Hepatocyte (in vitro differentiated cells): ENCODE data around the gene FOXK1. TPM values are rescaled to one million over a fixed set of nuclear protein-coding genes. Genes with fewer than 3 reads are reported as not detected.

Source experiments
- DNase-seq: peaks from one replicate; pipeline ENCODE4 v3.0.0-alpha.2; 2016; ENCODE audit warnings: low spot score
- H2AFZ ChIP-seq: fragments of 200-600 bp; sonication (generic); 2 replicates; pipeline ENCODE4 v1.6.0; 2016; ENCODE audit warnings: antibody characterized with exemption, mild to moderate bottlenecking
- H3K27ac ChIP-seq: fragments of 200-600 bp; sonication (generic); 2 replicates; pipeline ENCODE4 v1.5.1; 2016; ENCODE audit warnings: mild to moderate bottlenecking
- H3K27me3 ChIP-seq: fragments of 200-600 bp; sonication (generic); 2 replicates; pipeline ENCODE4 v1.6.1; 2016
- H3K36me3 ChIP-seq: fragments of 200-600 bp; sonication (generic); replicated peaks from 2 replicates; pipeline ENCODE4 v1.5.1; 2016; ENCODE audit warnings: low read depth; ENCODE audit not compliant: insufficient read depth
- H3K4me1 ChIP-seq: fragments of 200-600 bp; sonication (generic); 2 replicates; pipeline ENCODE4 v1.5.1; 2016; ENCODE audit warnings: mild to moderate bottlenecking, moderate library complexity; ENCODE audit not compliant: insufficient read depth
- H3K4me2 ChIP-seq: fragments of 200-600 bp; sonication (generic); 2 replicates; pipeline ENCODE4 v1.6.0; 2016
- H3K4me3 ChIP-seq: fragments of 200-600 bp; sonication (generic); 2 replicates; pipeline ENCODE4 v1.5.1; 2016; ENCODE audit warnings: mild to moderate bottlenecking
- H3K79me2 ChIP-seq: fragments of 200-600 bp; sonication (generic); 2 replicates; pipeline ENCODE4 v1.6.0; 2017; ENCODE audit warnings: mild to moderate bottlenecking
- H3K9me2 ChIP-seq: fragments of 200-600 bp; sonication (generic); replicated peaks from 2 replicates; pipeline ENCODE4 v1.6.0; 2017; ENCODE audit warnings: mild to moderate bottlenecking; ENCODE audit not compliant: insufficient read depth
- H3K9me3 ChIP-seq: fragments of 200-600 bp; sonication (generic); 2 replicates; pipeline ENCODE4 v1.5.1; 2016; ENCODE audit warnings: low read depth, mild to moderate bottlenecking
- H4K20me1 ChIP-seq: fragments of 200-600 bp; sonication (generic); 2 replicates; pipeline ENCODE4 v1.6.0; 2016; ENCODE audit warnings: mild to moderate bottlenecking; ENCODE audit not compliant: insufficient read depth, poor library complexity, severe bottlenecking
- CTCF ChIP-seq: fragments of 200-600 bp; sonication (generic); IDR thresholded peaks from 2 replicates; pipeline ENCODE4 v1.5.1; 2016; ENCODE audit warnings: antibody characterized with exemption, mild to moderate bottlenecking; ENCODE audit not compliant: poor library complexity
- EZH2 ChIP-seq: fragments of 200-600 bp; sonication (generic); IDR thresholded peaks from 2 replicates; pipeline ENCODE4 v1.6.1; 2016; ENCODE audit warnings: antibody characterized with exemption, mild to moderate bottlenecking, borderline replicate concordance
- EZH2phosphoT487 ChIP-seq: fragments of 200-600 bp; sonication (generic); IDR thresholded peaks from one replicate; pipeline ENCODE4 v1.6.1; 2018; ENCODE audit warnings: antibody characterized with exemption, mild to moderate bottlenecking, low read depth, moderate library complexity; ENCODE audit not compliant: unreplicated experiment, severe bottlenecking
- WGBS: methylation state at CpG from one replicate; pipeline ENCODE4 v1.1.6; 2016; ENCODE audit warnings: low lambda C conversion rate; ENCODE audit errors: missing lambda C conversion rate; 5-methylcytosine and 5-hydroxymethylcytosine counted together
- polyA plus RNA-seq: library from polyadenylated mRNA; unstranded; fragments of >200 nt; fragmentation: Nextera tagmentation; extraction: Ambion mirVana; gene quantifications from 2 replicates; pipeline ENCODE4 v1.2.1, GENCODE V29; 2016
- total RNA-seq: library from RNA; depleted of rRNA; stranded (reverse); fragments of >200 nt; gene quantifications from 2 replicates; pipeline ENCODE4 v1.2.3, GENCODE V29; 2014

Gene FOXK1
- total and polyA plus RNA-seq, 2 experiments from 2014 or later: 8.3 to 17.8 TPM

- H3K9me3 ChIP-seq: no peaks in the 10 kb centered on the region
- WGBS: 92% methylated on average over 16 of the region's 26 CpGs
- H3K27me3 ChIP-seq: no peaks in the 10 kb centered on the region
- no peak for DNase-seq
- no peaks in the 10 kb centered on the region for H3K36me3 ChIP-seq
- TF ChIP-seq EZH2phosphoT487 (no peak), EZH2 (no peak)
- no peak overlapping the region for H3K4me3 ChIP-seq
- H3K9me2 ChIP-seq: no peaks in the 10 kb centered on the region
- no peaks in the 10 kb centered on the region for H4K20me1 ChIP-seq
- H3K4me1 ChIP-seq: no peaks in the 10 kb centered on the region
- H2AFZ ChIP-seq: no peak overlapping the region
- H3K79me2 ChIP-seq: no peaks in the 10 kb centered on the region
- H3K4me2 ChIP-seq: no peak overlapping the region
- H3K27ac ChIP-seq: no peak overlapping the region
Measured at GRCh38 chr7:4789194-4790077, 107.3 kb downstream of the FOXK1 start.

- Histone ChIP-seq H3K27ac (no peak overlapping the region), H3K27me3 (no peaks in the 10 kb centered on the region), H3K36me3 (no peaks in the 10 kb centered on the region), H3K4me3 (no peak overlapping the region), H3K4me2 (no peak overlapping the region), H4K20me1 (no peaks in the 10 kb centered on the region), H3K79me2 (no peaks in the 10 kb centered on the region), H3K4me1 (no peaks in the 10 kb centered on the region), H3K9me3 (no peaks in the 10 kb centered on the region), H3K9me2 (no peaks in the 10 kb centered on the region), H2AFZ (no peak overlapping the region)
- WGBS: 96% methylated on average over 9 of the region's 9 CpGs
- DNase-seq: no peak
- no peak for TF ChIP-seq EZH2
- TF ChIP-seq EZH2phosphoT487: no peak
- TF ChIP-seq CTCF: no peak
Measured at GRCh38 chr7:4790078-4790465, 108.0 kb downstream of the FOXK1 start.

GRCh38 chr7:4790516-4790991, 108.5 kb downstream of the FOXK1 start:
- H3K27ac ChIP-seq: no peak overlapping the region
- WGBS: 98% methylated on average over 24 of the region's 24 CpGs
- no peaks in the 10 kb centered on the region for H3K79me2 ChIP-seq
- H3K27me3 ChIP-seq: no peaks in the 10 kb centered on the region
- H3K9me2 ChIP-seq: no peaks in the 10 kb centered on the region
- TF ChIP-seq EZH2 (no peak), EZH2phosphoT487 (no peak), CTCF (no peak)
- DNase-seq: no peak
- H3K4me2 ChIP-seq: no peak overlapping the region
- no peaks in the 10 kb centered on the region for H3K36me3 ChIP-seq
- H4K20me1 ChIP-seq: no peaks in the 10 kb centered on the region
- H3K4me3 ChIP-seq: no peak overlapping the region
- no peaks in the 10 kb centered on the region for H3K9me3 ChIP-seq
- H2AFZ ChIP-seq: no peak overlapping the region
- no peaks in the 10 kb centered on the region for H3K4me1 ChIP-seq

GRCh38 chr7:4791101-4791737, 109.1 kb downstream of the FOXK1 start:
- Histone ChIP-seq H3K36me3 (no peaks in the 10 kb centered on the region), H3K79me2 (no peaks in the 10 kb centered on the region), H3K27me3 (no peaks in the 10 kb centered on the region), H3K4me3 (no peak overlapping the region), H3K27ac (no peak overlapping the region), H3K9me2 (no peaks in the 10 kb centered on the region), H3K9me3 (no peaks in the 10 kb centered on the region), H3K4me2 (no peak overlapping the region), H2AFZ (no peak overlapping the region), H4K20me1 (no peaks in the 10 kb centered on the region), H3K4me1 (no peaks in the 10 kb centered on the region)
- TF ChIP-seq EZH2: no peak
- TF ChIP-seq EZH2phosphoT487: no peak
- no peak for TF ChIP-seq CTCF
- 98% methylated on average over 25 of the region's 25 CpGs for WGBS
- DNase-seq: no peak
